ENCODE results near the gene NPR3. TPM values are rescaled to one million over a fixed set of nuclear protein-coding genes. Genes with fewer than 3 reads are reported as not detected.

NPR3 gene
- total RNA-seq, 2 experiments from 2014 or later: 0.16 TPM; not detected in 1

GRCh38 chr5:32692036-32692746 lies 18.9 kb upstream of the NPR3 start:
- H3K27ac Mint-ChIP-seq: no peak overlapping the region
- H3K4me1 Mint-ChIP-seq: no peaks in the 10 kb centered on the region
- no peak overlapping the region for H3K4me3 Mint-ChIP-seq
- H3K27me3 Mint-ChIP-seq: peaks cover 15% of the 10 kb centered on the region
- CTCF ChIA-PET: no interaction called here
- no peak for ATAC-seq
- H3K9me3 Mint-ChIP-seq (ENCODE audit: low read depth): no peaks in the 10 kb centered on the region
- no peak for DNase-seq
- no peaks in the 10 kb centered on the region for H3K36me3 Mint-ChIP-seq

DNA sequence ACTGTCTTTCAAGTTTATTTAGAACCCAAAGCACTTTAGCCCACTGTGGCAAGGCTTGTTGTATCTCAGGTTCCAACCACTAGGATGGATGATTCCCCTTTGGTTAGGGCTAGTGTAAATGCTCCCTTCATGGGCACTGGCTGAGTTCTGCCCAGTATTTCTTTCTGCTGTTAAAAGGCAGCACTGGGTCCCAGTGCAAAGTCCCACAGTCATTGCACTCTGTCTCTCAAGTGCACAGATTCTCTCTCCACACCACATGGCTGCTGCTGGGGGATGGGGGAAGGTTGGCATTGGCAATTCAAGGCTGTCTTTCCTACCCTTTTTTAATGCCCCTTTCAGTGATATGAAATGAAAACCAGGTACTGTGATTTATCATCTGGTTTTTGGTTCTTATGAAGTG lies 7.2 kb upstream of the NPR3 start:
- H3K27ac Mint-ChIP-seq: no peak overlapping the region
- H3K9me3 Mint-ChIP-seq (ENCODE audit: low read depth): peaks cover 6% of the 10 kb centered on the region
- H3K36me3 Mint-ChIP-seq: no peaks in the 10 kb centered on the region
- ATAC-seq (no peak), DNase-seq (no peak)
- peaks cover 26% of the 10 kb centered on the region for H3K27me3 Mint-ChIP-seq
- H3K4me1 Mint-ChIP-seq: peaks cover 4% of the 10 kb centered on the region
- CTCF ChIA-PET: no interaction called here
- H3K4me3 Mint-ChIP-seq: no peak overlapping the region

DNA sequence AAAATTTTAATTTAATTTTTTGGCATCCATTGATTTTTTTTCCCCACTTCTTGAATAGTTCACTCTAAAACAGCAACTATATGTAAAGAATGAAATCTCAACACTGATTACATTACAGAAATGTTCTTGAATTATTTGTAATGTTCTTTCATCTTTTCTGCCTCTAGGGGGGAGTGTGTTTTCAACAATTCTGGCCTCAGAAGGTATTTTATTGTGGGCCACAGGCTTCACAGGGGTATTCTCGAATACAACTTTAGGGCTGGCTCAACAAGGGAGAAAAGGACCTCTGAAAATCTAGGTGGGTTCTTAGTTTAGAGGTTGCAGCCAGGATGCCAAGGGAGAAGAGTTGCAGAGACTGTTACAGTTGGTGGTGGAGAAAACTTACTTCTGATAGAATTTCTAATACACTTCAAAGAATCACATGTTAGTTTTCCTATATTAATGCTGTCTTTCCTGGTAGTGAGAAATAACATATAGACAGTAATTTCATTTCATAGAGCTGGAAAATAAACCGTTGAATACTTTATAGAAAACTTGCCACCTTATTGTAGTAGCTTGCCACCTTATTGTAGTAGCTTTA lies 3.6 kb upstream of the NPR3 start:
- no peaks in the 10 kb centered on the region for H3K36me3 Mint-ChIP-seq
- CTCF ChIA-PET: interaction anchor here (0.6 kb wide), 1 partner anchor 1228 kb away, joined by 3 read pairs; no protein-coding TSS in a partner anchor
- H3K27ac Mint-ChIP-seq: no peak overlapping the region
- H3K9me3 Mint-ChIP-seq (ENCODE audit: low read depth): no peaks in the 10 kb centered on the region
- peaks cover 26% of the 10 kb centered on the region for H3K4me1 Mint-ChIP-seq
- no peak for DNase-seq
- H3K4me3 Mint-ChIP-seq: no peak overlapping the region
- peaks cover 57% of the 10 kb centered on the region for H3K27me3 Mint-ChIP-seq
- ATAC-seq: no peak

- Mint-ChIP-seq H3K36me3 (peaks cover 2% of the 10 kb centered on the region), H3K27me3 (peaks cover 72% of the 10 kb centered on the region), H3K9me3 (ENCODE audit: low read depth) (no peaks in the 10 kb centered on the region), H3K27ac (no peak overlapping the region), H3K4me1 (peaks cover 30% of the 10 kb centered on the region), H3K4me3 (no peak overlapping the region)
- CTCF ChIA-PET: no interaction called here
- DNase-seq: no peak
- ATAC-seq: no peak
These were observed 2.2 kb upstream of the NPR3 start for GRCh38 chr5:32708949-32709348.

DNA sequence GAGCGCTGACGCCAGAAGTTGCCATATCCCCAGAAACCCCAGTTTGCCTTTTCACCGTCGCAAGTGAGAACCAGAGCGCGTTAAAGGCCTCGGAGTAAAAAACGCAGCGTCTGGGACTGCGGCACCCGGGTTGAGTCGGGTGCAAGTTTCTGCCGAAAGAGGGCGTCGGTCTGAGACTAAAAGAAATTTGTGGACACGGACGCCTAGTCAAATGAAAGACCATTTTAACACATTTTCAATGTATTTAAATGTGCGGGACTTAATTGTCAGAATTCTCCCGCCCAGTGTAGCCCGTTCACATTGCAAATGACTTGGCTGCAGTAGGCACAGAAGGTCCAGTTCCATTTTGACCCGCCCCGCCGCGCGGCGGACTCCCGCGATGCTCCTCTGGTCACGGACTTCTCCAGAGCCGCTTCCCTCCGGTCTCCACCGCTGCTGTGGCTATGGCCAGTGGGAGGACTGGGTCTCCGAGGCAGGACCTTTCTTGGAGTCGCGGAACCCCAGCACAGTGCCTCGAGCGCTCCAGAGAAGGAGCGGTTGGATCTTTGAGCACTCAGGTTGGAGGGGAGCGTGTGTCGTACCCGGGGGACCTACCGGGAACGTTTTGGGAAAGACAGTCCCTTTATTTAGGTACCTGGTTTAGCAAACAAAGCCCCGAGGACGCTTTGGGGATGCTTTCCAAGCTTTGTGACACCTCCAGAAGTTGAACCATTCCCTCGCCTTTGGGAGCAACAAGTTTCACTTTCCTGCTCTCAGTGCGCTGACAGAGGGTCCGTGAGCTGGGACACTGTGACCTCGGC lies 1.2 kb upstream of the NPR3 start:
- Mint-ChIP-seq H3K27me3 (peaks cover 79% of the 10 kb centered on the region), H3K9me3 (ENCODE audit: low read depth) (no peaks in the 10 kb centered on the region), H3K4me1 (peaks cover 32% of the 10 kb centered on the region), H3K36me3 (peaks cover 2% of the 10 kb centered on the region), H3K4me3 (peak overlapping the region; percentile 72), H3K27ac (peak overlapping the region; percentile 43)
- DNase-seq: peak; percentile 76
- CTCF ChIA-PET: interaction anchor here (1.1 kb wide), 1 partner anchor 8 kb away, joined by 3 read pairs; no protein-coding TSS in a partner anchor
- peak; percentile 62 for ATAC-seq

GRCh38 chr5:32711362-32711680 lies 200 bp downstream of the NPR3 start:
- Mint-ChIP-seq H3K27me3 (peaks cover 83% of the 10 kb centered on the region), H3K4me1 (peaks cover 32% of the 10 kb centered on the region), H3K27ac (peak overlapping the region; percentile 49), H3K9me3 (ENCODE audit: low read depth) (no peaks in the 10 kb centered on the region), H3K4me3 (no peak overlapping the region), H3K36me3 (peaks cover 2% of the 10 kb centered on the region)
- DNase-seq (no peak), ATAC-seq (no peak)
- CTCF ChIA-PET: no interaction called here

DNA sequence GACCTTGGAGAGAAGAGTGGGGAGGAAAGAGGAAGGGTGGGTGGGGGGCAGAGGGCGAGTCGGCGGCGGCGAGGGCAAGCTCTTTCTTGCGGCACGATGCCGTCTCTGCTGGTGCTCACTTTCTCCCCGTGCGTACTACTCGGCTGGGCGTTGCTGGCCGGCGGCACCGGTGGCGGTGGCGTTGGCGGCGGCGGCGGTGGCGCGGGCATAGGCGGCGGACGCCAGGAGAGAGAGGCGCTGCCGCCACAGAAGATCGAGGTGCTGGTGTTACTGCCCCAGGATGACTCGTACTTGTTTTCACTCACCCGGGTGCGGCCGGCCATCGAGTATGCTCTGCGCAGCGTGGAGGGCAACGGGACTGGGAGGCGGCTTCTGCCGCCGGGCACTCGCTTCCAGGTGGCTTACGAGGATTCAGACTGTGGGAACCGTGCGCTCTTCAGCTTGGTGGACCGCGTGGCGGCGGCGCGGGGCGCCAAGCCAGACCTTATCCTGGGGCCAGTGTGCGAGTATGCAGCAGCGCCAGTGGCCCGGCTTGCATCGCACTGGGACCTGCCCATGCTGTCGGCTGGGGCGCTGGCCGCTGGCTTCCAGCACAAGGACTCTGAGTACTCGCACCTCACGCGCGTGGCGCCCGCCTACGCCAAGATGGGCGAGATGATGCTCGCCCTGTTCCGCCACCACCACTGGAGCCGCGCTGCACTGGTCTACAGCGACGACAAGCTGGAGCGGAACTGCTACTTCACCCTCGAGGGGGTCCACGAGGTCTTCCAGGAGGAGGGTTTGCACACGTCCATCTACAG lies 760 bp downstream of the NPR3 start:
- H3K4me1 Mint-ChIP-seq: peaks cover 32% of the 10 kb centered on the region
- ATAC-seq: no peak
- H3K36me3 Mint-ChIP-seq: peaks cover 2% of the 10 kb centered on the region
- no peak for DNase-seq
- CTCF ChIA-PET: no interaction called here
- no peak overlapping the region for H3K4me3 Mint-ChIP-seq
- peaks cover 82% of the 10 kb centered on the region for H3K27me3 Mint-ChIP-seq
- no peaks in the 10 kb centered on the region for H3K9me3 Mint-ChIP-seq (ENCODE audit: low read depth)
- H3K27ac Mint-ChIP-seq: peak overlapping the region; percentile 38

DNA sequence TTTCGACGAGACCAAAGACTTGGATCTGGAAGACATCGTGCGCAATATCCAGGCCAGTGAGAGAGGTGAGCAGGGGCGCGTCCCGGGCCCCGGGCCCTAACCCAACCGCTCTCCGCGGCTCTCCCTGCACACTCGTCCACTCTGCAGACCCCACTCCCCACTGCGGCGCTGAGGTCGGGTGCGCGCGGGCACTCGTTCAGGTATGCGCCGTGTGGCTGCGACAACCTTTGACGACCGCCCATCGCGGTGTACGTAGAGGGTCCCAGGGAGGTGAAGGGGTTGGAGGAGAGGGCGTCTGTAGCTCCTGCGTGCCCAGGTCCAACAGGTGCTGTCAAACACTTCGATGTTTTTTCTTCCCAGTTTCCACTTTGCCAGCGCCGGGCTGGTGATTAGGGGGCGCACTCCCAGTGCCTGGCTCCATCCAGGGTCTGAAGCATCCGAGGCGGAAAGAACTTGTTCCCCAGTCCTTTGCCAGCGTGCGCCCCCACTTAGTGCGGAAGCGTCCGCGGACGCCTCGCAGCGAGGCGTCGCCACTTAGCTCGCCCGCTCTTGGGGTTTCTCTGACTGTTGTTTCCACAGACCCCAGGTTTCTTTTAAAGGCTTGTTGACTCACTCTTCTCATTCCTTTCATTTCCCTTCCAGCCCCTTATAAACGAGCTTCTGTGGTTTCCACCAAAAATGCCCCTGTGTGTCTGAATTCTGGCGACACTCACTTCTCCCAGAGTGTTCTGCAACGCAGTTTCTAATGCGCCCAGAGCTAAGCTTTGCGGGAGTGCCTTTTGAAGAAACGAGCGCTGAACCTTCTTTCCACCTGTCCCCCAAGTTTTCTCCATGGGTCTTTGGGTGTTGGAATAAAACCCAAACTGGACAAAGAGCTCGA lies 1.6 kb downstream of the NPR3 start:
- no peak for ATAC-seq
- Mint-ChIP-seq H3K4me3 (peak overlapping the region; percentile 5), H3K36me3 (peaks cover 2% of the 10 kb centered on the region), H3K9me3 (ENCODE audit: low read depth) (no peaks in the 10 kb centered on the region), H3K4me1 (peaks cover 32% of the 10 kb centered on the region), H3K27ac (peak overlapping the region; percentile 38), H3K27me3 (peaks cover 83% of the 10 kb centered on the region)
- no peak for DNase-seq
- CTCF ChIA-PET: no interaction called here

GRCh38 chr5:32713361-32713769 lies 2.2 kb downstream of the NPR3 start:
- ATAC-seq (no peak), DNase-seq (no peak)
- H3K27ac Mint-ChIP-seq: peak overlapping the region; percentile 25
- H3K4me3 Mint-ChIP-seq: no peak overlapping the region
- no peaks in the 10 kb centered on the region for H3K9me3 Mint-ChIP-seq (ENCODE audit: low read depth)
- H3K36me3 Mint-ChIP-seq: peaks cover 2% of the 10 kb centered on the region
- peaks cover 82% of the 10 kb centered on the region for H3K27me3 Mint-ChIP-seq
- peaks cover 32% of the 10 kb centered on the region for H3K4me1 Mint-ChIP-seq
- CTCF ChIA-PET: no interaction called here

DNA sequence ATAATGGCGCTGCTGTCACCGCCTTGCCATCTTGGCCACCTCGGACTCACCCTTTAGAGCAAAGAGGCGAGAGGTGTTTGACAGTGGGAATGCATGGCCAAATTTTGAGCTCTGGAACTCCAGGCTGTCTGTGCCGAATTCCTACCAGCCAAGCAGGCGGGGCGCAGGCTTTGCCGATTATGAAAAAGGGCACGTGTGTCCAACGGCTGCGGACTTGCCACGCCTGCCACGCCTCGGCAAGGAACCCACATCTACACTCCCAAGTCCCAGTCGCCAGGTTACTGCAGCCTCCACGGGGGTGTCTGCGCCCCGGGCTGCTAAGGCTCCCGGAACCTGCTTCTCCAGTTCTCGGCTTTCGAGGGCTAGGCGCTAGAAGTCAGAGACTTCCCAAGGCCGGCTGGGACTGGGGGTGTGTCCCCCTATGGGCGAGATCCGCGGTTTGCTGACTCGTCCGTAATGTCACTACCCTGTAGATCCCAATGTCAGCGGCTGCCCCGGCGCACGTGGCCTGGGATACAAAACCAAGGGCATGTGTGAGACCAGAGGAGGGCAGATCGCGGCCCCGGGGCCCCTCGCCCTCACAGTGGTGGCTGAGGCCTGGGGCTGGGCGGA lies 2.8 kb downstream of the NPR3 start:
- Mint-ChIP-seq H3K27me3 (peaks cover 78% of the 10 kb centered on the region), H3K4me3 (no peak overlapping the region), H3K36me3 (peaks cover 2% of the 10 kb centered on the region), H3K4me1 (peaks cover 29% of the 10 kb centered on the region), H3K27ac (no peak overlapping the region), H3K9me3 (ENCODE audit: low read depth) (no peaks in the 10 kb centered on the region)
- DNase-seq (no peak), ATAC-seq (no peak)
- CTCF ChIA-PET: no interaction called here

GRCh38 chr5:32714836-32715235 lies 3.7 kb downstream of the NPR3 start:
- DNase-seq: no peak
- ATAC-seq: no peak
- H3K4me1 Mint-ChIP-seq: peaks cover 20% of the 10 kb centered on the region
- H3K9me3 Mint-ChIP-seq (ENCODE audit: low read depth): no peaks in the 10 kb centered on the region
- peaks cover 2% of the 10 kb centered on the region for H3K36me3 Mint-ChIP-seq
- no peak overlapping the region for H3K27ac Mint-ChIP-seq
- H3K4me3 Mint-ChIP-seq: no peak overlapping the region
- CTCF ChIA-PET: no interaction called here
- peaks cover 71% of the 10 kb centered on the region for H3K27me3 Mint-ChIP-seq

GRCh38 chr5:32720300-32720699 lies 9.2 kb downstream of the NPR3 start:
- no peaks in the 10 kb centered on the region for H3K4me1 Mint-ChIP-seq
- H3K9me3 Mint-ChIP-seq (ENCODE audit: low read depth): no peaks in the 10 kb centered on the region
- no peak overlapping the region for H3K27ac Mint-ChIP-seq
- H3K36me3 Mint-ChIP-seq: no peaks in the 10 kb centered on the region
- CTCF ChIA-PET: no interaction called here
- peaks cover 20% of the 10 kb centered on the region for H3K27me3 Mint-ChIP-seq
- no peak overlapping the region for H3K4me3 Mint-ChIP-seq
- ATAC-seq: no peak
- no peak for DNase-seq
